Measurements from ENCODE around the gene RNU4-1.
"Not testable (repeated sequence)": the region's sequence is repeated elsewhere in the genome, so short reads cannot be mapped to it uniquely, and the experiment has no call there.

The RNU4-1 gene

GRCh38 chr12:120292661-120293531 is at the start of gene RNU4-1:
Gene RNU4-1, minus strand, starts transcription at chr12:120293237.
- DNase-seq (ENCODE audit: low read depth in 2 of 2), result peak; percentile 46 to 55

GRCh38 chr12:120342175-120343038 is 49.4 kb upstream of the RNU4-1 start:
- DNase-seq (ENCODE audit: low read depth in 2 of 2), result no peak

- DNase-seq (ENCODE audit: low read depth in 2 of 2), result no peak
These were observed 46.2 kb upstream of the RNU4-1 start for GRCh38 chr12:120339256-120339655.

GRCh38 chr12:120337730-120338129 is 44.7 kb upstream of the RNU4-1 start:
- no peak for DNase-seq (ENCODE audit: low read depth in 2 of 2)

GRCh38 chr12:120336392-120336791 is 43.4 kb upstream of the RNU4-1 start:
- not testable (repeated sequence) for DNase-seq (ENCODE audit: low read depth in 2 of 2)

- peak in 1 of 2 donors; percentile 3 for DNase-seq (ENCODE audit: low read depth in 2 of 2)
These were observed 42.4 kb upstream of the RNU4-1 start for GRCh38 chr12:120335447-120335846.

- no peak for DNase-seq (ENCODE audit: low read depth in 2 of 2)
These were observed 39.5 kb upstream of the RNU4-1 start for GRCh38 chr12:120332523-120332922.

- DNase-seq (ENCODE audit: low read depth in 2 of 2), result no peak
These were observed 39.0 kb upstream of the RNU4-1 start for GRCh38 chr12:120332041-120332440.

- DNase-seq (ENCODE audit: low read depth in 2 of 2), result no peak
These were observed 38.4 kb upstream of the RNU4-1 start for GRCh38 chr12:120331390-120331789.

- no peak for DNase-seq (ENCODE audit: low read depth in 2 of 2)
These were observed 35.2 kb upstream of the RNU4-1 start for GRCh38 chr12:120328228-120328627.

GRCh38 chr12:120327593-120327992 is 34.6 kb upstream of the RNU4-1 start, which contains the start of gene PLA2G1B:
Gene PLA2G1B, minus strand, starts transcription at chr12:120327779. Its CDS starts 26 bp downstream, at chr12:120327753.
- DNase-seq (ENCODE audit: low read depth in 2 of 2), result no peak

GRCh38 chr12:120324841-120325417 is 31.9 kb upstream of the RNU4-1 start:
- DNase-seq (ENCODE audit: low read depth in 2 of 2), result no peak

- DNase-seq (ENCODE audit: low read depth in 2 of 2), result no peak
These were observed 30.7 kb upstream of the RNU4-1 start for GRCh38 chr12:120323772-120324171.

GRCh38 chr12:120321382-120322202 is 28.6 kb upstream of the RNU4-1 start:
- no peak for DNase-seq (ENCODE audit: low read depth in 2 of 2)

GRCh38 chr12:120317224-120318105 is 24.4 kb upstream of the RNU4-1 start:
- peak; percentile 99 to 100 for DNase-seq (ENCODE audit: low read depth in 2 of 2)

GRCh38 chr12:120316798-120317223 is 23.8 kb upstream of the RNU4-1 start:
- DNase-seq (ENCODE audit: low read depth in 2 of 2), result no peak

- DNase-seq (ENCODE audit: low read depth in 2 of 2), result no peak
These were observed 21.2 kb upstream of the RNU4-1 start for GRCh38 chr12:120314220-120314619.

- peak; percentile 76 to 78 for DNase-seq (ENCODE audit: low read depth in 2 of 2)
These were observed 9.2 kb upstream of the RNU4-1 start, which contains the start of gene SIRT4 for GRCh38 chr12:120301962-120302815. Gene SIRT4, plus strand, starts transcription at chr12:120302321. Its CDS starts 1,241 bp downstream, at chr12:120303562.

- no peak for DNase-seq (ENCODE audit: low read depth in 2 of 2)
These were observed 701 bp downstream of the RNU4-1 start for GRCh38 chr12:120292411-120292660.

Measured in stimulated activated CD8-positive, alpha-beta memory T cell treated with anti-CD3 and anti-CD28 coated beads, Interleukin-7, amount 100 ng/mL, for 1 hour (primary cell).